Chondrocyte (in vitro differentiated cells): ENCODE results near the gene SLCO4A1. TPM values are rescaled to one million over a fixed set of nuclear protein-coding genes. Genes with fewer than 3 reads are reported as not detected.
A peak's percentile ranks its signal among the peaks of the same experiment; 100 is the strongest.

Experiments used
- DNase-seq: peaks from one replicate; pipeline ENCODE4 v3.0.0; 2021; ENCODE audit warnings: mixed read lengths, low spot score
- H3K27ac Mint-ChIP-seq: one replicate; pipeline ENCODE4 v1.8.0; 2021; ENCODE audit warnings: mild to moderate bottlenecking, moderate library complexity, mixed read lengths; ENCODE audit not compliant: unreplicated experiment
- H3K27me3 Mint-ChIP-seq: 2 replicates; pipeline ENCODE4 v1.8.0; 2021; ENCODE audit warnings: low read depth, mixed read lengths
- H3K36me3 Mint-ChIP-seq: 2 replicates; pipeline ENCODE4 v1.8.0; 2021; ENCODE audit warnings: low read depth, mixed read lengths
- H3K4me1 Mint-ChIP-seq: 2 replicates; pipeline ENCODE4 v1.8.0; 2021; ENCODE audit warnings: low read depth, mild to moderate bottlenecking, mixed read lengths
- H3K4me3 Mint-ChIP-seq: one replicate; pipeline ENCODE4 v1.8.0; 2021; ENCODE audit warnings: mild to moderate bottlenecking, moderate library complexity, mixed read lengths; ENCODE audit not compliant: unreplicated experiment
- H3K9me3 Mint-ChIP-seq: 2 replicates; pipeline ENCODE4 v1.8.0; 2021; ENCODE audit warnings: low read depth, mixed read lengths
- total RNA-seq: library from RNA; stranded (reverse); gene quantifications from 3 replicates; pipeline ENCODE4 v1.2.1, GENCODE V29; 2021
- TF ChIP-seq, protein P1 (sequence below): fragments of 200-600 bp; sonication (generic); IDR thresholded peaks from 2 replicates; pipeline ENCODE4 v1.5.0; 2021; ENCODE audit warnings: antibody characterized with exemption, mild to moderate bottlenecking, moderate library complexity

The SLCO4A1 gene
- total RNA-seq, 1 donor from 2014 or later, result not detected

DNA sequence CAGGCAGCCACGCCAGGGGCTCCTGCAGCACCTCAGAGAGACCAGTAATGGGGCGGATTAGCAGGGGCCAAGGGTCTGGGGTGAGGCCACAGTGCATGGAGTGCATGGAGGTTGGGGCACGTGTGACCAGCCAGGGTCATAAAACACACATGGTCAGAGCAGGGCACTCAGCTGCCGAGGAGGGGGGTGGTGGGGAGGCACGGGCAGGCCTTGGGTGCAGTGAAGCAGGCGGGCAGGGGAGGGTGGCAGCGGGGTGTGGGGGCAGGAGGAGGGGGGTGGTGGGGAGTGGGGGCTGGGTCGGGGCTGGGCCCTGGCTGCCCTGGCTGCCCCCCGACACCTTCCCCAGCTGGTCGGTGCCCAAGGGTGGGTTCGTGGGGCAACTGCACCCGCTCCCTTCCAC lies 42.7 kb downstream of the SLCO4A1 start:
- H3K36me3 Mint-ChIP-seq, result peaks cover 8% of the 10 kb centered on the region
- peaks cover 9% of the 10 kb centered on the region for H3K4me1 Mint-ChIP-seq
- H3K27me3 Mint-ChIP-seq, result peaks cover 30% of the 10 kb centered on the region
- H3K9me3 Mint-ChIP-seq, result peaks cover 9% of the 10 kb centered on the region
- H3K4me3 Mint-ChIP-seq, result no peak overlapping the region
- TF ChIP-seq, protein P1, sequence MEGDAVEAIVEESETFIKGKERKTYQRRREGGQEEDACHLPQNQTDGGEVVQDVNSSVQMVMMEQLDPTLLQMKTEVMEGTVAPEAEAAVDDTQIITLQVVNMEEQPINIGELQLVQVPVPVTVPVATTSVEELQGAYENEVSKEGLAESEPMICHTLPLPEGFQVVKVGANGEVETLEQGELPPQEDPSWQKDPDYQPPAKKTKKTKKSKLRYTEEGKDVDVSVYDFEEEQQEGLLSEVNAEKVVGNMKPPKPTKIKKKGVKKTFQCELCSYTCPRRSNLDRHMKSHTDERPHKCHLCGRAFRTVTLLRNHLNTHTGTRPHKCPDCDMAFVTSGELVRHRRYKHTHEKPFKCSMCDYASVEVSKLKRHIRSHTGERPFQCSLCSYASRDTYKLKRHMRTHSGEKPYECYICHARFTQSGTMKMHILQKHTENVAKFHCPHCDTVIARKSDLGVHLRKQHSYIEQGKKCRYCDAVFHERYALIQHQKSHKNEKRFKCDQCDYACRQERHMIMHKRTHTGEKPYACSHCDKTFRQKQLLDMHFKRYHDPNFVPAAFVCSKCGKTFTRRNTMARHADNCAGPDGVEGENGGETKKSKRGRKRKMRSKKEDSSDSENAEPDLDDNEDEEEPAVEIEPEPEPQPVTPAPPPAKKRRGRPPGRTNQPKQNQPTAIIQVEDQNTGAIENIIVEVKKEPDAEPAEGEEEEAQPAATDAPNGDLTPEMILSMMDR, result no peak
- H3K27ac Mint-ChIP-seq, result no peak overlapping the region
- no peak for DNase-seq

DNA sequence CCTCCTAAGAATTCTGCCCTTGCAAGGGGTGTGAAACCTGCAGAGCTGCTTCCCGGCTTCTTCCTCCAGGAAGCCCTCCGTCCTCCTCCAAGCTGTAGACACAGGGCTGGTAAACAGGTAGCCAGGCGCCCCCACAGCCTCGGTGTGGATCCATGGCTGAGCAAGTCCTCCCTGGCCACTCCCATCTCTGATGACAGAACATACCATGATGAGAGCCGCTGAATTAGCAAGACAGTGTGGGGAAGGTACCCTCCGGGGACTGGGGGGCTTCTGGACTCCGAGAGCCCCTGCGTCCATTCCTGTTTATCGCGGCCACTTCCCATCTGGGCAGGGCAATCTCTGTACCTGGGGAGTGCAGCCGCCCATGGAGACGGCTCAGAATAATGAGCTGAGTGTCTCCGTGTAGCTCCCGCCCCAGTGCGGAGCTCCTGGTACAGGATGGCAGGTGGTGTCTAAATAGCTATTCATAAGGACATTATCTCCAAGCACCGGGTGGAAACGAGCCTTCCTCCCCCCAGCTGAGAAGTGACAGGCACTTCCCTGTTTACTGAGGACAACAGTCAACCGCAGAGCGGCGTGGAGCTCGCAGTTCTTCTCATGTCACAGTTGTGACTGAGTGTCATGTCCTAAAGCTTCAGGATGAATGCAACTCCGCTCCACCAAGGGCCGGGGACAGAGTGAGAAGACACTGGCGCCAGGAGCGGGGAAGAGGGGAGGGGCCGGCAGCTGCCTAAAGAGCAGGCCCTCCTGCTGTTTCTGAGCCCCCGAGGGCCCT lies 43.7 kb downstream of the SLCO4A1 start:
- H3K4me1 Mint-ChIP-seq, result peaks cover 9% of the 10 kb centered on the region
- H3K27me3 Mint-ChIP-seq, result peaks cover 25% of the 10 kb centered on the region
- no peak overlapping the region for H3K27ac Mint-ChIP-seq
- TF ChIP-seq, protein P1, result no peak
- no peak for DNase-seq
- peaks cover 2% of the 10 kb centered on the region for H3K36me3 Mint-ChIP-seq
- no peaks in the 10 kb centered on the region for H3K9me3 Mint-ChIP-seq
- no peak overlapping the region for H3K4me3 Mint-ChIP-seq

DNA sequence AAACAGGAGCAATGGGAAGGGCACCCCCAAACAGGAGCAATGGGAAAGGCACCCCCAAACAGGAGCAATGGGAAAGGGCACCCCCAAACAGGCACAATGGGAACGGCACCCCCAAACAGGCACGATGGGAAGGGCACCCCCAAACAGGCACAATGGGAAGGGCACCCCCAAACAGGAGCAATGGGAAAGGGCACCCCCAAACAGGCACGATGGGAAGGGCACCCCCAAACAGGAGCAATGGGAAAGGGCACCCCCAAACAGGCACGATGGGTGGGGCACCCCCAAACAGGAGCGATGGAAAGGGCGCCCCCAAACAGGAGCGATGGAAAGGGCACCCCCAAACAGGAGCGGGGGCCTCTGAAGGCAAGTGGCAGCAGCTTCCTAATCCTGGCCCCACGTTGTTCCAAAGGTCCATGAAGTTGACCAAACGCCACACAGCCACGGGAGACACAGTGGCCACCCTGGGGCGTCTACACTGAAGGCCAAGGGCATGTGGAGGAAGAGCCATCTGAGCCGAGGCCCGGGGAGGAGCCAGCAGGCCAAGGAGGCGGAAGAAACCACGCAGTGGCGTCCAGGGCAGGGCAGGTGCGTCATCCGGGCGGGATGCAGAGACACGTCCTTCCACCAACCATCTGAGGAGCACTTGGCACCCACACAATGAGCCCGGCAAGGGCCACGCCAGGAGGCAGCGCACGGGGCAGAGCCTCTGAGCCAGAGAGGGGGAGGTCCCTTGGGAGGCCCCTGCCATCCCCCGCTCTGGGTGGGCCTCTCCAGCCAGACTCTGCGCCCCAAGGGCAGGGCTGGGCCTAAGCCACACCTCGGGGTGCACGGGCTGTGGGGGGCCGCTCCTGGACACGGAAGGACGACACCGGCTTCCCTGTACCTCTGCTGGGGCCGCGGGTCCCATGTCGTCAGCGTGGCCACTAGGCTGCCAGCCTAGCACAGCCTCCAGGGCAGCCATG lies 44.8 kb downstream of the SLCO4A1 start:
- H3K27me3 Mint-ChIP-seq, result peaks cover 20% of the 10 kb centered on the region
- H3K36me3 Mint-ChIP-seq, result no peaks in the 10 kb centered on the region
- H3K27ac Mint-ChIP-seq, result peak overlapping the region; percentile 27
- TF ChIP-seq, protein P1, result no peak
- H3K4me3 Mint-ChIP-seq, result no peak overlapping the region
- peaks cover 9% of the 10 kb centered on the region for H3K4me1 Mint-ChIP-seq
- no peak for DNase-seq
- no peaks in the 10 kb centered on the region for H3K9me3 Mint-ChIP-seq

DNA sequence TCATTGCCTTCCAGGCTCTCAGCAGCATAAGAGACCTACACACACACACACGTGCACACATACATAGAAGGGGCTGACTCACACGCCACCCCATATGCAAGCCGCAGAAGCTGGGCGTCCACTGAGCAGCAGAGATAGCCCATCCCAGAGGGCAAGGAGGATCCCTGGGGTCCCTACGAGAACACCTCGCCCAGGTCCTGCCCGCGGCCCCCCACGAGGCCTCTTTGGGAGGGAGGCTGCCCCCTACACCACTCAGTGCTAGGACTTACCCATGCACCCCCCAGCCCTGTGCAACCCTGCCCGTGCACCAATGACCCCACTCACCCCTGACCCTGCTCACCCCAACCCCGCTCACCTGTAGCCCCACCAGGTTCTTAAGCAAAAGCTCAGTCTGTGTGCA lies 45.8 kb downstream of the SLCO4A1 start:
- H3K9me3 Mint-ChIP-seq, result no peaks in the 10 kb centered on the region
- H3K27me3 Mint-ChIP-seq, result peaks cover 18% of the 10 kb centered on the region

More for the DNA sequence above, 45.8 kb downstream of the SLCO4A1 start:
- H3K4me1 Mint-ChIP-seq, result peaks cover 9% of the 10 kb centered on the region
- TF ChIP-seq, protein P1, result no peak
- no peak for DNase-seq
- no peak overlapping the region for H3K4me3 Mint-ChIP-seq
- H3K27ac Mint-ChIP-seq, result no peak overlapping the region
- no peaks in the 10 kb centered on the region for H3K36me3 Mint-ChIP-seq
